ENCODE measurements around the gene GPC3.

GRCh38 chrX:133742602-133743305, 242.6 kb downstream of the GPC3 start:
- TF ChIP-seq, protein P1, sequence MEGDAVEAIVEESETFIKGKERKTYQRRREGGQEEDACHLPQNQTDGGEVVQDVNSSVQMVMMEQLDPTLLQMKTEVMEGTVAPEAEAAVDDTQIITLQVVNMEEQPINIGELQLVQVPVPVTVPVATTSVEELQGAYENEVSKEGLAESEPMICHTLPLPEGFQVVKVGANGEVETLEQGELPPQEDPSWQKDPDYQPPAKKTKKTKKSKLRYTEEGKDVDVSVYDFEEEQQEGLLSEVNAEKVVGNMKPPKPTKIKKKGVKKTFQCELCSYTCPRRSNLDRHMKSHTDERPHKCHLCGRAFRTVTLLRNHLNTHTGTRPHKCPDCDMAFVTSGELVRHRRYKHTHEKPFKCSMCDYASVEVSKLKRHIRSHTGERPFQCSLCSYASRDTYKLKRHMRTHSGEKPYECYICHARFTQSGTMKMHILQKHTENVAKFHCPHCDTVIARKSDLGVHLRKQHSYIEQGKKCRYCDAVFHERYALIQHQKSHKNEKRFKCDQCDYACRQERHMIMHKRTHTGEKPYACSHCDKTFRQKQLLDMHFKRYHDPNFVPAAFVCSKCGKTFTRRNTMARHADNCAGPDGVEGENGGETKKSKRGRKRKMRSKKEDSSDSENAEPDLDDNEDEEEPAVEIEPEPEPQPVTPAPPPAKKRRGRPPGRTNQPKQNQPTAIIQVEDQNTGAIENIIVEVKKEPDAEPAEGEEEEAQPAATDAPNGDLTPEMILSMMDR (IDR thresholded peaks at IDR 0.05): no peak
- TF ChIP-seq POLR2A (IDR thresholded peaks at IDR 0.05; ENCODE audit: low read depth) (no peak), EP300 (IDR thresholded peaks at IDR 0.05) (no peak)

All from esophagus muscularis mucosa (tissue), 4 donors.